Pancreas (tissue), 10 donors: ENCODE measurements around the gene ANP32A. TPM values are rescaled to one million over a fixed set of nuclear protein-coding genes. Genes with fewer than 3 reads are reported as not detected.
A peak's percentile ranks its signal among the peaks of the same experiment; 100 is the strongest.

Experiments used
- ATAC-seq, 4 donors: fragments of 200-7000 bp; cut with Tn5 transposase; one replicate each; pipeline versions ENCODE4 v1.8.0 to v1.9.1; 2020; ENCODE audit warnings: mild to moderate bottlenecking in 4 of 4, moderate library complexity in 4 of 4
- DNase-seq, 6 donors: peaks; one replicate each; pipeline ENCODE4 v3.0.0-alpha.2; 2020
- FAIRE-seq: peaks from 2 replicates; lab custom pipeline; 2012; peaks lifted over from hg19 to GRCh38; lab: Jason Lieb, UNC
- H3K27ac ChIP-seq, 4 donors: fragments of 200-600 bp; sonication (generic); 1 replicate in 3 of 4; 2 replicates in 1 of 4; pipeline versions ENCODE4 v1.5.0 to v1.8.0; 2020
- H3K27me3 ChIP-seq, 4 donors: fragments of 200-600 bp; one replicate each; pipeline ENCODE4 v1.8.0; 2021
- H3K36me3 ChIP-seq, 3 donors: fragments of 200-600 bp; sonication (generic) in 1 of 3; one replicate each; pipeline versions ENCODE4 v1.5.0 to v1.8.0; 2020 to 2021
- H3K4me1 ChIP-seq, 3 donors: fragments of 200-600 bp; one replicate each; pipeline ENCODE4 v1.8.0; 2021
- H3K4me3 ChIP-seq, 4 donors: fragments of 200-600 bp; sonication (generic) in 2 of 4; one replicate each; pipeline versions ENCODE4 v1.5.0 to v1.8.0; 2020 to 2021
- H3K9me3 ChIP-seq, 4 donors: fragments of 200-600 bp; one replicate each; pipeline ENCODE4 v1.8.0; 2021
- CTCF ChIP-seq, 4 donors: fragments of 200-600 bp; sonication (generic) in 3 of 4; IDR thresholded peaks; one replicate each; pipeline versions ENCODE4 v1.5.0 to v1.8.0; 2021; ENCODE audit warnings: antibody characterized with exemption in 4 of 4
- WGBS, 2 donors: extraction: QIAGEN DNeasy Blood & Tissue Kit; methylation state at CpG; one replicate each; pipeline ENCODE4 v1.1.7; 2013; 5-methylcytosine and 5-hydroxymethylcytosine counted together
- intact Hi-C, 3 donors: fragments of 100-400 bp; cut with DNase I; formaldehyde crosslinking; loops; one replicate each; pipeline versions ENCODE4 v1.11.1 to v1.14.2; 2022
- polyA plus RNA-seq, 2 donors: library from polyadenylated mRNA; stranded (reverse); fragments of 200-250 nt; gene quantifications; one replicate each; pipeline ENCODE4 v1.2.3, GENCODE V29; 2013
- total RNA-seq, 6 donors: library from RNA; stranded (reverse); fragmentation: NEBNext Ultra II Directional in 4 of 6; extraction: Animal tissue kit (Norgen Biotek cat#: 25700) in 4 of 6; gene quantifications; one replicate each; pipeline versions ENCODE4 v1.2.1 to v1.2.4, GENCODE V29; 2021 to 2023
- donor health status: healthy with polysubstance abuse.
- donor health status: DM: no; HTN: no; CAD: no; lungs with moderate emphysema.
- donor health status: DM: no; HTN: no; CAD: no.
- donor health status: control.
- donor health status: control.
- donor health status: Bipolar disorder and iron deficiency.
- donor health status: DM: yes; HTN: yes; CAD: no.
- donor health status: DM: no; HTN: no; CAD: no.
- donor health status: DM: no; HTN: no; CAD: no.
- donor health status: DM: yes; HTN: yes; CAD: no.

Gene ANP32A
- total and polyA plus RNA-seq, 8 donors, result 26.0 to 64.3 (median 41.3) TPM

- no peaks in the 10 kb centered on the region for H3K36me3 ChIP-seq
- no peak for ATAC-seq
- no peaks in the 10 kb centered on the region for H3K27me3 ChIP-seq
- H3K9me3 ChIP-seq, result no peaks in the 10 kb centered on the region
- H3K4me3 ChIP-seq, result no peak overlapping the region
- intact Hi-C loops, result loop anchor here in 1 of 3 donors (10.0 kb wide), 1 partner anchor 141 kb away; no protein-coding TSS in a partner anchor
- H3K27ac ChIP-seq, result no peak overlapping the region
- DNase-seq, result no peak
- WGBS, 2 donors, result 48 to 49% methylated on average over 6 of the region's 6 CpGs
- no peak for FAIRE-seq
- H3K4me1 ChIP-seq, result no peaks in the 10 kb centered on the region
- TF ChIP-seq CTCF (IDR thresholded peaks at IDR 0.05), result no peak
Measured at GRCh38 chr15:68733666-68734065, 87.0 kb downstream of the ANP32A start.

GRCh38 chr15:68732451-68732850 is 88.2 kb downstream of the ANP32A start:
- DNase-seq, result no peak
- TF ChIP-seq CTCF (IDR thresholded peaks at IDR 0.05), result no peak
- no peaks in the 10 kb centered on the region for H3K4me1 ChIP-seq
- no peak overlapping the region for H3K27ac ChIP-seq
- ATAC-seq, result no peak
- no peaks in the 10 kb centered on the region for H3K27me3 ChIP-seq
- intact Hi-C loops, result loop anchor here in 1 of 3 donors (10.0 kb wide), 1 partner anchor 142 kb away; no protein-coding TSS in a partner anchor
- no peak for FAIRE-seq
- no peaks in the 10 kb centered on the region for H3K9me3 ChIP-seq
- no peaks in the 10 kb centered on the region for H3K36me3 ChIP-seq
- no peak overlapping the region for H3K4me3 ChIP-seq
- WGBS, 2 donors, result 91 to 94% methylated on average over 2 of the region's 2 CpGs

- ATAC-seq (peak in 1 of 4 donors; percentile 20), DNase-seq (no peak), FAIRE-seq (no peak)
- no peak overlapping the region for H3K27ac ChIP-seq
- intact Hi-C loops, result loop anchor here in 1 of 3 donors (10.0 kb wide), 1 partner anchor 144 kb away; no protein-coding TSS in a partner anchor
- TF ChIP-seq CTCF (IDR thresholded peaks at IDR 0.05), result no peak
- no peaks in the 10 kb centered on the region for H3K9me3 ChIP-seq
- no peaks in the 10 kb centered on the region for H3K4me1 ChIP-seq
- H3K36me3 ChIP-seq, result no peaks in the 10 kb centered on the region
- WGBS, 2 donors, result 57 to 66% methylated on average over 15 of the region's 15 CpGs
- H3K4me3 ChIP-seq, result no peak overlapping the region
- no peaks in the 10 kb centered on the region for H3K27me3 ChIP-seq
Measured at GRCh38 chr15:68730976-68731897, 89.5 kb downstream of the ANP32A start.

- WGBS, 2 donors, result 39 to 41% methylated on average over 6 of the region's 6 CpGs
- FAIRE-seq (no peak), DNase-seq (peak in 1 of 6 donors; percentile 40), ATAC-seq (peak; percentile 43 to 82 (median 74))
- no peaks in the 10 kb centered on the region for H3K27me3 ChIP-seq
- no peaks in the 10 kb centered on the region for H3K9me3 ChIP-seq
- TF ChIP-seq CTCF (IDR thresholded peaks at IDR 0.05), result peak in 3 of 4 donors; percentile 8 to 38 (median 30)
- no peak overlapping the region for H3K27ac ChIP-seq
- no peak overlapping the region for H3K4me3 ChIP-seq
- no peaks in the 10 kb centered on the region for H3K4me1 ChIP-seq
- intact Hi-C loops, result loop anchor here in 1 of 3 donors (10.0 kb wide), 1 partner anchor 144 kb away; no protein-coding TSS in a partner anchor
- no peaks in the 10 kb centered on the region for H3K36me3 ChIP-seq
Measured at GRCh38 chr15:68730471-68730919, 90.2 kb downstream of the ANP32A start.
